Fibroblast of the aortic adventitia (primary cell): ENCODE data around the gene PTGES3L. TPM values are rescaled to one million over a fixed set of nuclear protein-coding genes. Genes with fewer than 3 reads are reported as not detected.

Source experiments
- DNase-seq: peaks from one replicate; pipeline ENCODE4 v3.0.0-alpha.2; 2010; ENCODE audit warnings: low read depth
- H3K4me3 ChIP-seq: 2 replicates; pipeline ENCODE4 v1.5.1; 2011; ENCODE audit warnings: low read depth, mild to moderate bottlenecking, control low read depth, low read length, moderate library complexity
- total RNA-seq: library from RNA; depleted of rRNA; stranded (reverse); fragments of >200 nt; gene quantifications from 2 replicates; pipeline ENCODE4 v1.2.3, GENCODE V29; 2012; ENCODE audit warnings: low replicate concordance
- TF ChIP-seq, protein P1 (sequence below): IDR thresholded peaks from 2 replicates; pipeline ENCODE4 v1.5.1; 2011; ENCODE audit warnings: mild to moderate bottlenecking, low read length, control low read depth, inconsistent platforms; ENCODE audit not compliant: insufficient read depth

Gene PTGES3L
- total RNA-seq, 1 donor, result 0.18 TPM

- TF ChIP-seq, protein P1, sequence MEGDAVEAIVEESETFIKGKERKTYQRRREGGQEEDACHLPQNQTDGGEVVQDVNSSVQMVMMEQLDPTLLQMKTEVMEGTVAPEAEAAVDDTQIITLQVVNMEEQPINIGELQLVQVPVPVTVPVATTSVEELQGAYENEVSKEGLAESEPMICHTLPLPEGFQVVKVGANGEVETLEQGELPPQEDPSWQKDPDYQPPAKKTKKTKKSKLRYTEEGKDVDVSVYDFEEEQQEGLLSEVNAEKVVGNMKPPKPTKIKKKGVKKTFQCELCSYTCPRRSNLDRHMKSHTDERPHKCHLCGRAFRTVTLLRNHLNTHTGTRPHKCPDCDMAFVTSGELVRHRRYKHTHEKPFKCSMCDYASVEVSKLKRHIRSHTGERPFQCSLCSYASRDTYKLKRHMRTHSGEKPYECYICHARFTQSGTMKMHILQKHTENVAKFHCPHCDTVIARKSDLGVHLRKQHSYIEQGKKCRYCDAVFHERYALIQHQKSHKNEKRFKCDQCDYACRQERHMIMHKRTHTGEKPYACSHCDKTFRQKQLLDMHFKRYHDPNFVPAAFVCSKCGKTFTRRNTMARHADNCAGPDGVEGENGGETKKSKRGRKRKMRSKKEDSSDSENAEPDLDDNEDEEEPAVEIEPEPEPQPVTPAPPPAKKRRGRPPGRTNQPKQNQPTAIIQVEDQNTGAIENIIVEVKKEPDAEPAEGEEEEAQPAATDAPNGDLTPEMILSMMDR, result no peak
- peak overlapping the region; percentile 36 for H3K4me3 ChIP-seq
- no peak for DNase-seq
Measured at GRCh38 chr17:43018008-43018853, 38.4 kb upstream of the PTGES3L start.

GRCh38 chr17:43016216-43016615 is 36.3 kb upstream of the PTGES3L start:
- TF ChIP-seq, protein P1, result no peak
- DNase-seq, result no peak
- no peak overlapping the region for H3K4me3 ChIP-seq

GRCh38 chr17:43015579-43015978 is 35.7 kb upstream of the PTGES3L start:
- TF ChIP-seq, protein P1, result no peak
- no peak overlapping the region for H3K4me3 ChIP-seq
- DNase-seq, result peak; percentile 30

GRCh38 chr17:43014649-43015542 is 35.0 kb upstream of the PTGES3L start:
- TF ChIP-seq, protein P1, result no peak
- no peak overlapping the region for H3K4me3 ChIP-seq
- DNase-seq, result peak; percentile 25

GRCh38 chr17:43014020-43014648 is 34.3 kb upstream of the PTGES3L start:
- TF ChIP-seq, protein P1, result no peak
- H3K4me3 ChIP-seq, result no peak overlapping the region
- peak; percentile 8 for DNase-seq

GRCh38 chr17:43013296-43013695 is 33.4 kb upstream of the PTGES3L start:
- DNase-seq, result no peak
- TF ChIP-seq, protein P1, result no peak

More at GRCh38 chr17:43013296-43013695, 33.4 kb upstream of the PTGES3L start:
- H3K4me3 ChIP-seq, result no peak overlapping the region
